KMS-11 (cell line): ENCODE measurements around the gene IFFO2.
"Not testable (repeated sequence)": the region's sequence is repeated elsewhere in the genome, so short reads cannot be mapped to it uniquely, and the experiment has no call there.

Experiments used
- H2AFZ ChIP-seq: fragments of 200-600 bp; sonication (generic); 2 replicates; pipeline ENCODE4 v1.6.1; 2016; ENCODE audit warnings: antibody characterized with exemption, mixed run types, low read depth
- H3K27ac ChIP-seq: fragments of 200-600 bp; sonication (generic); 2 replicates; pipeline ENCODE4 v1.6.1; 2016; ENCODE audit warnings: mild to moderate bottlenecking, mixed run types
- H3K27me3 ChIP-seq: fragments of 200-600 bp; sonication (generic); 2 replicates; pipeline ENCODE4 v1.6.1; 2017; ENCODE audit warnings: mild to moderate bottlenecking, low read depth, mixed run types, moderate library complexity; ENCODE audit not compliant: insufficient read depth
- H3K36me3 ChIP-seq: fragments of 200-600 bp; sonication (generic); 2 replicates; pipeline ENCODE4 v1.6.1; 2017; ENCODE audit warnings: mild to moderate bottlenecking, mixed run types; ENCODE audit not compliant: insufficient read depth
- H3K4me1 ChIP-seq: fragments of 200-600 bp; sonication (generic); 2 replicates; pipeline ENCODE4 v1.6.1; 2016; ENCODE audit warnings: mild to moderate bottlenecking, low read depth, mixed run types; ENCODE audit not compliant: poor library complexity, severe bottlenecking
- H3K4me2 ChIP-seq: fragments of 200-600 bp; sonication (generic); 2 replicates; pipeline ENCODE4 v1.7.0; 2016; ENCODE audit warnings: mild to moderate bottlenecking, mixed run types
- H3K4me3 ChIP-seq: fragments of 200-600 bp; sonication (generic); IDR thresholded peaks from 2 replicates; pipeline ENCODE4 v1.6.1; 2017; ENCODE audit warnings: low read depth, low read length, mixed read lengths; ENCODE audit not compliant: insufficient read depth
- H3K79me2 ChIP-seq: fragments of 200-600 bp; sonication (generic); 2 replicates; pipeline ENCODE4 v1.6.1; 2016; ENCODE audit warnings: low read depth, mixed run types; ENCODE audit not compliant: insufficient read depth
- H3K9ac ChIP-seq: fragments of 200-600 bp; sonication (generic); 2 replicates; pipeline ENCODE4 v1.6.1; 2016; ENCODE audit warnings: mild to moderate bottlenecking, mixed run types
- H4K20me1 ChIP-seq: fragments of 200-600 bp; sonication (generic); 2 replicates; pipeline ENCODE4 v1.6.1; 2016; ENCODE audit warnings: mild to moderate bottlenecking, mixed run types; ENCODE audit not compliant: insufficient read depth
- CTCF ChIP-seq: fragments of 200-600 bp; sonication (generic); conservative IDR thresholded peaks from 2 replicates; pipeline ENCODE4 v1.6.1; 2017; ENCODE audit warnings: low read depth, mild to moderate bottlenecking, antibody characterized with exemption, low read length, moderate library complexity, mixed read lengths

IFFO2 gene

DNA sequence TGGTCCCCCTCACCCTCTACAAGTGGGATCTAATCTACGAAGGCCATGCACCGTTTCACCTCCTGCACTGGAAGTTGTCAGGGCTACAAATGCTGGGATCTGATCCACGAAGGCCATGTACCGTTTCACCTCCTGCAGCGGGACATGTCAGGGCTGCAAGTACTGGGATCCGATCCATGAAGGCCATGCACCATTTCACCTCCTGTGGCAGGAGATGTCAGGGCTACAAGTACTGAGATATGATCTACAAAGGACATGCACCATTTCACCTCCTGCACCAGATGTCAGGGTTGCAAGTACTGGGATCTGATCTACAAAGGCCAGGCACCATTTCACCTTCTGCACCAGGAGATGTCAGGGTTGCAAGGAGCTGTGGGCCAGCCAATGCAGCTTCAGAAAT lies 61.2 kb downstream of the IFFO2 start:
- no peak overlapping the region for H3K9ac ChIP-seq
- no peak for TF ChIP-seq CTCF
- no peak overlapping the region for H3K4me3 ChIP-seq
- H3K79me2 ChIP-seq: no peaks in the 10 kb centered on the region
- H2AFZ ChIP-seq: no peak overlapping the region
- peaks cover 10% of the 10 kb centered on the region; the same call in 1 of the 2 replicates for H3K27me3 ChIP-seq
- H3K4me1 ChIP-seq: no peaks in the 10 kb centered on the region
- no peak overlapping the region for H3K27ac ChIP-seq
- H3K4me2 ChIP-seq: no peak overlapping the region
- no peaks in the 10 kb centered on the region for H3K36me3 ChIP-seq
- no peaks in the 10 kb centered on the region for H4K20me1 ChIP-seq

DNA sequence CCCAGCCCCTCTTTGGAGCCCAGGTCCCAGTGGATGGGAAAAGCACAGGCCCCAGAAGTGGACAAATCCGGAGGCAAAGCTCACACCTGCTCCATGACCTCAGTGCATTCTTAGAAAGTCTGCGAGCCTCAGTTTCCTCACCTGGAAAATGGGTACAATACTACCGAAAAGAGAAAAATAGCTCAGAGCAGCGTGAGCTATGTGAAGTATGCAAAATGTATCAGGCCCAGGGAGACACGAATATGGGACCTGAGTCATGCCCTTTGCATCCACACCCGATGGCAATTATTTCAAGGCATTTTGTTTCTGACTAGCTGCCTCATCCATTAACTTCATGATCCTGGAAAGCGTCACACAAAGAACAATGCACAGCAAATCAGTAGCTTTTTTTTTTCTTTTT lies 63.4 kb downstream of the IFFO2 start:
- H3K4me1 ChIP-seq: no peaks in the 10 kb centered on the region
- H3K79me2 ChIP-seq: no peaks in the 10 kb centered on the region
- H2AFZ ChIP-seq: no peak overlapping the region
- no peak overlapping the region for H3K4me3 ChIP-seq
- no peak for TF ChIP-seq CTCF
- H3K27ac ChIP-seq: no peak overlapping the region
- H4K20me1 ChIP-seq: no peaks in the 10 kb centered on the region
- peaks cover 5% of the 10 kb centered on the region; the same call in 1 of the 2 replicates for H3K27me3 ChIP-seq
- no peaks in the 10 kb centered on the region for H3K36me3 ChIP-seq
- H3K9ac ChIP-seq: no peak overlapping the region
- H3K4me2 ChIP-seq: no peak overlapping the region

GRCh38 chr1:18891858-18892257 lies 64.6 kb downstream of the IFFO2 start:
- not testable (repeated sequence) for H3K27me3 ChIP-seq, H3K4me1 ChIP-seq, H3K36me3 ChIP-seq, H3K4me2 ChIP-seq, H2AFZ ChIP-seq, H4K20me1 ChIP-seq, H3K4me3 ChIP-seq, H3K9ac ChIP-seq, H3K79me2 ChIP-seq, H3K27ac ChIP-seq

DNA sequence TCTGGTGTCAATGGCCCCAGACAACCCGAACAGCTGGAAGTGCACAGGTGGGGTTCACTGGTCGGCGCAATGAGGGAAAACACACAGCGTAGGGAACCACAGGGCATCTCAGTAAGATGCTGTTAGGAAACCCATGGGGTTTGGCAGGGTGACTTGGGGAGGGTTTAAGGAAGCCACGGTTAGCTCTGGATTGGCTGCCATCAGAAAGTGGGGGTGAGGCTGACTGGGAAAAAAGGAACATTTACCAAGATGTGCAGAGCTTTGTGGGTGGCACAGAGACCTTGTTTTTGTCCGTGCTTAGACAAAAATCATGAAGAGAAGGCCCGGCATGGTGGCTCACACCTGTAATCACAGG lies 65.1 kb downstream of the IFFO2 start:
- TF ChIP-seq CTCF: no peak
- Histone ChIP-seq H3K4me1 (no peaks in the 10 kb centered on the region), H3K27ac (no peak overlapping the region), H3K36me3 (no peaks in the 10 kb centered on the region), H3K4me2 (no peak overlapping the region), H4K20me1 (no peaks in the 10 kb centered on the region), H3K9ac (no peak overlapping the region), H3K27me3 (peaks cover 5% of the 10 kb centered on the region; the same call in 1 of the 2 replicates), H2AFZ (no peak overlapping the region), H3K79me2 (no peaks in the 10 kb centered on the region), H3K4me3 (no peak overlapping the region)

DNA sequence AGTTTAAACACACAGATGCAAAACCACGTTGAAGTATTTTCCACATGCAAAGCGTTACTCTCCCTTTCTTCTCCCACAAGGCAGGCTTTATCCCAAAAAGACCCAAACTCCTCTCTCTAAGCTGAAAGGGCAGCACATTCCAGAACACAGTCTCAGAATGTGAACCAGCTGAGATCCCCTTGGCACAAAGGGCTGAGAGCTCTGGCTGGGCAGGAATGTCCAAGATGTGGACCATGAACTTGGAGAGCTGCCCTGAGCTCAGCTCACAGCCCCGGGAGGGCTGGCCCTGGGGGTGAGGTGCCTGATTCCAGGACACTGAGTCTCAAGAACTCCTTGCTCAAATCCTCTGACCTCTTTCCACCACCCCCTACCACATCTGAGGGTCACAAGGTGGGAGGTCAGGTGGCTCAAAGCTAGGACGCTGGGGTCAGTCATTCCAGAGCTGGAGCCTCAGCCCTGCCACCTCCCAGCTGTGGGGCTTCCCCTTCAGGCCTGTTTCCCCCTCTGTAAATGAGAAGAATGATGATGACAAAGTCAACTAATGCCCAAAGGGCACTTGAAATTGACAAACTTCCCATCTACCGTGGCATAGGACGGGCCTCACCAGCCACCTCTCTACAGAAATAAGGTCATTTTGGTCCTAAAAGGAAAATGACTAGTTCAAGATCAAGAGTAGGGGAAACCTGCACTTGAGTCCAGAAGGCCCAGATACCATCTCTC lies 65.6 kb downstream of the IFFO2 start:
- no peak for TF ChIP-seq CTCF
- Histone ChIP-seq H3K27me3 (peaks cover 8% of the 10 kb centered on the region; the same call in 1 of the 2 replicates), H4K20me1 (no peaks in the 10 kb centered on the region), H3K4me2 (no peak overlapping the region), H3K4me1 (no peaks in the 10 kb centered on the region), H3K9ac (no peak overlapping the region), H2AFZ (no peak overlapping the region), H3K27ac (no peak overlapping the region), H3K36me3 (no peaks in the 10 kb centered on the region), H3K79me2 (no peaks in the 10 kb centered on the region), H3K4me3 (no peak overlapping the region)
